GM19467 (cell line): ENCODE data around the gene VCAN.
A peak's percentile ranks its signal among the peaks of the same experiment; 100 is the strongest.
"Not testable (repeated sequence)": the region's sequence is repeated elsewhere in the genome, so short reads cannot be mapped to it uniquely, and the experiment has no call there.

ENCODE experiments used
- ATAC-seq: cut with Tn5 transposase; IDR thresholded peaks from one replicate; pipeline ENCODE4 v1.9.1; 2021; ENCODE audit warnings: mild to moderate bottlenecking, moderate library complexity; ENCODE audit not compliant: unreplicated experiment

The VCAN gene

DNA sequence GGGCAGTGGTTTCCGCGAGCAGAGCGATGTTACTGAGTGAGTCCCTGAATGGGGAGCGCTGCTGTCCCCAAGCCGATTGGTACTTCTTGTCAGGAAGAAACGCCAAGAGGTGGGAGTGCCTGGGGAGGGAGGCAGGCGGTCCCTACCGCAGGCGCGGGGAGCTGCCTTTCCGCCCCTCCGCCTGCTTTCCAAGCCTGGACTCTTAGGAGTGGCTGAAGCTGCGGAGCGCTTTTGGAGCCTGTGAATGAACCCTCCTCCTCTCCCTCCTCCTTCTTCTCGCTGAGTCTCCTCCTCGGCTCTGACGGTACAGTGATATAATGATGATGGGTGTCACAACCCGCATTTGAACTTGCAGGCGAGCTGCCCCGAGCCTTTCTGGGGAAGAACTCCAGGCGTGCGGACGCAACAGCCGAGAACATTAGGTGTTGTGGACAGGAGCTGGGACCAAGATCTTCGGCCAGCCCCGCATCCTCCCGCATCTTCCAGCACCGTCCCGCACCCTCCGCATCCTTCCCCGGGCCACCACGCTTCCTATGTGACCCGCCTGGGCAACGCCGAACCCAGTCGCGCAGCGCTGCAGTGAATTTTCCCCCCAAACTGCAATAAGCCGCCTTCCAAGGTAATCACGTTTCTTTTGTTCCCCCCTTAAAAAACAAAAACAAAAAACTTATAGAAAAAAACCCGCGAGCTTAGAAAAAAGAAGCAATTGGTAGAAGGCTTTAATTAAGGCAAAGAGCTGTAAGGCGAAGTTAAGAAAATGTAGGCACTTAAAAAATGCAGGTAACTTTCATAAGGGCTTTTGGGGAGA lies at the start of gene VCAN:
TSS of gene VCAN (plus strand) at position 340 of the 808 bp plus-strand sequence. CDS start 11,775 bp downstream, outside the sequence.
- ATAC-seq, result no peak

DNA sequence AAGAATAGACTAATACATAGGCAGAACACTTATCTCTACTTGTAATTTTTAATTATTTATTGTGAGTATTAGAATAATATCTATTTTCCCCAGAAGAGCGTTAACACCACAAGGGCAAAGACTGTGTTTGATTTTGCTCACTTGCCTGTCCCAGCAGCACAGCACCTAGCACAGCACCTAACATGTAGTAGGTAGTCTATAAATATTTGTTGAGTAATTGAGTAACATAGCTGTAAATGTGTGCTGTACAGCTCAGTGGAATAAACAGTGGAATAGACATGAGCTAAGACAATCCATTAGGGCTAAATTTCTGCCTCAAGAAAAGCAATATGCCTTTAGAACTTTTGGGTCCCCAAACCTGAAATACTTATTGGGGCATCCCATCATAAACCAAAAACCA lies 49.3 kb upstream of the VCAN start:
- ATAC-seq, result no peak

DNA sequence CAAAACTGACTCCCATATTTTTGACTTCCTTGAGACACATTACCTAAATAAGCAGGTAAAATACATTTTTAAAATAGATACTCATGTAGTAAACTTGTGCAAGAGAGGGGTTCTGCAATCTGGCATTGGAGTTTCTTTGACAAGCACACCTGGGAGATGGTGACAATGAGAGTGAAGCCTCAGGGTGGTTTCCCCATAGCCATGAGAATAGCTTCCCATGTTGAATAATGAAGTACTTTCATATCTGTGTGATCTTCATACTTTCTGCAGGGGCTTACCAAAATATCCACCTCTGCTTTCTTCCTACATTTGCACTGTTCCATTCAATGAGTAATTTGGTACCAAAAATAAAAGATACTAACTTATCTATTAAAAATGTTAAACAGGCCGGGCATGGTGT lies 44.7 kb upstream of the VCAN start:
- ATAC-seq, result no peak

DNA sequence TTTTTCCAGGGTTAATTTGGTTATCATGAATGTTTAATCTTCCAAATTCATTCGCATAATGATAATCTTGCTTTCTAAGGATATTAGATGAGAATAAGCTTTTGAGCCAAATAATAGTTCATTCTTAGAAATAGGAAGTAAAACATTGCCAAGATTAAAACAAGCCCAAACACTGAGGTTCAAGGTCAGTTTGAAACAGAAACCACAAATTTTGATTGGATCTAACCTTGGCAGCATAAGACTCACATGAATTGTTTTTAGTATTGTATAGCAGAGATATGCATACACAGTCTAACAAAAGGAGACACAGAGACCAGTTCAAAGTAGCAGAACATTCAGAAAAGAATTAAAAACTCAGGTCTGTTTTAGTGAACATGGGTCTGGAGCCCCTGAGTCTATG lies 43.4 kb upstream of the VCAN start:
- no peak for ATAC-seq

DNA sequence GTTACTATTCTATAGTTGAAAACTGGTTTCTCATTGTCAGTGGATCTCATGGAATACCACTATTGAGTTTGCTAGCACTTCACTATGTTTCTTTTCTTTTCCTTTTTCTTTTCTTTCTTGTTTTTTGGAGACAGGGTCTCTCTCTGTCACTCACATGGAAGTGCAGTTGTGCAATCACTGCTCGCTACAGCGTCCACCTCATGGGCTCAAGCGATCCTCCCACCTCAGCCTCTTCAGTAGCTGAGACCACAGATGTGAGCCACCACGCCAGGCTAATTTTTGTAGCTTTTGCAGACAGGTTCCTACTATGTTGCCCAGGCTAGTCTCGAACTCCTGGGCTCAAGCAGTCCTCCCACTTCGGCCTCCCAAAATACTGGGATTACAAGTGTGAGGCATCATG lies 42.7 kb upstream of the VCAN start:
- no peak for ATAC-seq

DNA sequence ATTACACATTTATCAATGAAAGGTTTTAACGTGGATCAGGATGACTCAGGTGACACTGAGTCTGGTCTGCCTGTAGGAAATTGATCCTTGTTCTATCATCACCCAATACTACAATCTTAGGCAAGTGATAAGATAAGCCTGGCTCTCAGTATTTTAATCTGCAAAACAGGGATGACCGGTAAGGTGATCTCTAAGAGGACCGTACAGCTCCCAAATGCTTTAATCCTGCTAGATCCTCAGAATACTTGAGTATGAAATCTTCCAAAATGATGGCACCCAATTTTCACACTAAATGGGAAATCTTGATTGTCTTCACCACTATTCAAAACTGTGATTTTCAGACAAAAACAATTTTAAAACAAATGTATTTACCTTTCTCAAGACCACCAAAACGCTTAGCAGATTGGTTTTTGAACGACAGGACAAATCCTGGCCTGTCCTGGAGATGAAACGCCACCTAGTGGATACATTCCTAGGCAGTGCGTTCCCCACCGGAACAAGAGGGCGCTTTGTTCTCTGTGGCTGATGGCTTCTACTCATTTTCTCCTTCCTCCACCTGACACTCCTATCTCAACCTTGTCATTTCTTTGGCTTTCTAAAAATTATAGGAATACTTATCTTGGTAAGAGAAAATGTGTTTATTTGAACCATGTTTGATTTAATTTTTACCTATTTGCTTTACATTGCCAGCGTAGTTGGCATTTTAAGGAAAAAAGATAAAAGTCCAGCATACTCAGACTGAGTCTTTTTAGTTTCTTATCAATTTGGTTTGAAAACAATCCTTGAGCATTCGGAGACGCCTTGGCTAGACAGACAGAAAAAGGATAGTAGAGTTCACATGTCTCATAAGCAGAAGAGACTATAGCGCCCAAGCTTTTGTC lies 41.2 kb upstream of the VCAN start:
- peak; percentile 68 for ATAC-seq

DNA sequence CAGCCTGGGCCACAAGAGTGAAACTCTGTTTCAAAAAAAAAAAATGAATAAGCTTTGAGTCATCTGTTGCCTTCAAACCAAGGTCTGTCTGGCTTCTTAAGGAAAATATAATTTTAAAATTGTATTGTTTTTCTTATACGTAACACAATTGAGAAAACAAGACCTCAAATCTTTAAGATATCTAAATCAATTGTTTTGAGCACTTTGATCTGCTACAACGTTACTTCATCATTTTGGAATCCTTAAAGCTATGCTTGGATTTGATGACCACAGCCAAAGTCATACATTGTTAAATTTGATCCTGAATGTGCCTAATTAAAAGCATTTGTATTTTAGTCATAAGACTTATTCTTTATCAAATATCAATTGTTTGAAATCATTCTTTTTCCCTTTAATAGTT lies 37.7 kb upstream of the VCAN start:
- ATAC-seq, result no peak

DNA sequence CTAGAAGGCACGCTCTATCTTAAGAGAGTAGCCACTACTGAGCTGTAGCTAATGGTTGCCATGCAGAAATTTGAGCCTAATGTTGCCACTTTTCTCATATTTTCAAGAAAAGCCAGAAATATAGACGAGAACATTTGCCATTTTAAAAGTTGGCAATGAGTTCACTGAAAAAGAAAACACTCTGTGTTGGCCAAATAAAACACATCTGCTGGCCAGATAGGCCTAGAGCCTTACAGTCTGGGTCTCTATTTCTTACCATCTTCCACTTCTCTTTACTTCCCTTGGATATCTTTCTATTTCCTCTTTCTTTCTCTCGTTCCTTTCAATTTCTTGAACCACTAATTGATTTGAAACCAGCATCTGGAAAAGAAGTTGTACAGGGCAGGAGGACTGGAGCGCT lies 36.6 kb upstream of the VCAN start:
- ATAC-seq, result no peak

DNA sequence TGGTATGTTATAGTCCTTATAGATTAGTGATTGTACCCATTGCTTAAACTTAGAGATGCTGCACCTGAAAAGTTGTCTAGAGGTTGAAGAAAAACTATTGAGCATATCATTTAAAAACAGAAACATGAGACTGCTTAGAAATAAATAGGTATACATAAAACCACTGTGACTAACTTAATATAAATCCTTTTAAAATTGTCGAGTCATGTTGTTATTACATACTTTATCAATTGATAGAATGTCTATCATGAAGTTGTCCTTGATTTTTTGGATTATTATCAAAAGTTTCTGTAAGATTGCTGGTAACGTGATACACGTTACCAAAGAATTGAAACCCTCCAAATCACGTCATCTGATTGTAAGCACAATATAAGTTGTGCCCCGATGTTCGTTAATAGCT lies 35.3 kb upstream of the VCAN start:
- ATAC-seq, result no peak

DNA sequence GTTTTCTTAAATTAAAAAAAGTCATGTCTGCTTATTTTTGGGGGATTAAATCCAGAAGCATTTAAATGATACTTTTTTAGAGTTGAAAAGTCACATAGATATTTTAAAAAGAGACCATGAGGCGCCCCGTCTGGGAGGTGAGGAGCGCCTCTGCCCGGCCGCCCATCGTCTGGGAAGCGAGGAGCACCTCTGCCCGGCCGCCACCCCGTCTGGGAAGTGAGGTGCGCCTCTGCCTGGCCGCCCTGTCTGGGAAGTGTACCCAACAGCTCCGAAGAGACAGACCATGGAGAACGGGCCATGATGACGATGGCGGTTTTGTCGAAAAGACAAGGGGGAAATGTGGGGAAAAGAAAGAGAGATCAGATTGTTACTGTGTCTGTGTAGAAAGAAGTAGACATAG lies 33.8 kb upstream of the VCAN start:
- ATAC-seq, result not testable (repeated sequence)

DNA sequence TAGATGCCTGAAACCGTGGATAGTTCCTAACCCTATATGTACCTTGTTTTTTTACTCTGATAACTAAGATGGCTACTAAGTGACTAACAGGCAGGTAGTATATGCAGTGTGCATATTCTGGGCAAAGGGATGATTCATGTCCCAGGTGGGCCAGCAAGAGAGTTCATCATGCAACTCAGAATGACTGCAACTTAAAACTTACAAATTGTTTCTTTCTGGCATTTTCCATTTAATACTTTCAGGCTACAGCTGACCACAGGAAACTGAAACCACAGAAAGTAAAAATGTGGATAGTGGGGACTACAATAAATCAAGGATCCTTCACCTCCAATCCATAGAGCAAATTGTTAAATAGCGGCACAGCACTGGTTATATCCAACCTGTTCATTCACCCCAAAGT lies 30.7 kb upstream of the VCAN start:
- ATAC-seq, result no peak

DNA sequence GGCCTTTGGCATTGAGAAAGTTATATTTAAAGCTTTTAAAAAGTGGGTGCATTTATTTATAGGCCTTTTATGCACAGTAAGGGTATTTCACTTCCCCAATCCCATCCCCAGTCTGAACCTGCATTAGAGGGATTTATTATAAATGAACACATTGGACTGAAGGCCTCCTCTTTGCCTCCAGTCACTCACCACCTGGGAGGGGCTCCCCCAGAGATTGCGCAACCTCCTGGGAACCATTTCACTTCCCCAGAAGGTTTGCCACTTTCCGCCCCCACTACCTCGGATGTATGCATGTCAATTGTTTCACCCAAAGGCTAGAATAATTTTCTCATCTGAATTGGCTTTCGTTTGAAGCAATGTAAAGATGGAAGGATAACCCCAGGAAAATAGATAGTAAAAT lies 29.8 kb upstream of the VCAN start:
- ATAC-seq, result no peak

DNA sequence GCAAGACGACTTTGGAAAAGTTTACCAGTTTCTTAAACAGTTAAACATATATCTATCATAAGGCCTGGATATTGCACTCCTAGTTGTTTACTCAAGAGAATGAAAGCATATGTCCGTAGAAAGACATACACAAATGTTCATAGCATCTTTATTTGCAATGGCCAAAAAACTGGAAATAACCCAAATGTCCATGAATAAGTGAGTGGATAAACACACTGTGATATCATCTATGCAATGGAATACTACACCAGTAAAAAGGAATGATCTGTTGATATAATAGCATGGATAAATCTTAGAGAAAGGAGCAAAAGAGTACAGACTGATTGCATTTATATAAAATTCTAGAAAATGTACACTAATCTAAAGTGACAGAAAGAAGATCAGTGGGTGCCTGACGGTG lies 28.0 kb upstream of the VCAN start:
- ATAC-seq, result no peak

DNA sequence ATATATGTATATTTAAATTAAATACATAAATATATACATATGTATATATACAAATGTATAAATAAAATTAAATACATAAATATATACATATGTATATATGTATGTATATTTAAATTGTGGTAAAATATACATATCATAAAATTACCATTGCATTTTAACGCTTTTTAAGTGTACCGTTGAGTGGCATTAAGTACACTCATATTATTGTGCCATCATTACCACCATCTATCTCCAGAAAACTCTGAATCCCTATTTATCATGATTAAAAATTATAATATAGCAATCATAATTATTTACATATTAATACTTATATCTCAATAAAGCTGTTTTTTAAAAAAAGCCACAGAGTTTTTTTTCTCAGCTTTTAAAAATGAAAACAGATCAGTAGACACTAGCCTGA lies 27.1 kb upstream of the VCAN start:
- ATAC-seq, result no peak

DNA sequence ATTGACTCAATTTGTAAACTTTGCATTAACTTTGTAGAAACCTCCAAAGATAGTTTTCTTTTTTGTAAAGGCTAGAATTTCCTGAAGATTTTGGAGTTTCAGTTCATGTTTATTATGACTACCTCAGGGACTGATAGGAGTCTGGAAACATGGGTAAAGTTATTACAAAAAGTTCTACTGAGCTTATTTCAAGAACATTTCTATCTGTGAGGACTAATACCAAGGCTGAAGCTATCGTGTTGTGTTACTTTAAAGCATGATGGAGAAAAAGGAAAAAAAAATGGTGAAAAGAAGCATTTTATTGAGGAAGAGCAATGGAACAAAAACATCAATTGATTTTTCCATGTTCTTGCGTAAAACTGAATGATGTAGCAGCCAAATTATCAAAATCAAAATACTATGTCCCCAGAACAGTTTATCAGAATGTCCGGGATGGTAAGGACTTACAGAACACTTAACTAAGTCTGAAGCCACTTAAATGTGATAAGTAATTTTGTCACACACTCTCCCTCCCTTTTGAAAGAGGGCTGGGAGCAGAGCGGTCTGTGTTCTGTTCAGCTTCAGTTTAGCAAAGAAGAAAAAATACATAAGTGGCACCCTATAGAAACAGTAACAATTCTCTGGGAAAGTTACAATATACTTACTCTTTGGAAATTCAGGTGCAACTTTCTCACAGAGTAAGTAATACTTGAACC lies 25.1 kb upstream of the VCAN start:
- no peak for ATAC-seq

DNA sequence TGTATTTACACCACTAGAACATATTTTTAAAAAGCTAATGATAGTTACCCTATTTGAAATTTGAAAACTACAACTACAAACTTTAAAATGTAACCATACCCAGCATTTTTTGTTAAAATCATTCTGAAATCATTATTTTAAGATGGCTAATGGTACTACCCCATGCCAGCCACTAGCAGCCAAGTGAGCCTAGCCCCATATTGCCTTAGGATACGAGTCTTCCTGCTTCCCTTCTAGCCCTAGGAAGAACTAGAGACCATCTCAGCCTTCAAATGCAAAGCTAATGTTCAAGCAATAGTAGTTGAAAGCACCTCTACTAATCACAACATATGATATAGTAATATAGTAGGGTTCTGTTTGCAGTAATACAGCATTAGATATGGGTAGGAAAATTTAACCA lies 24.0 kb upstream of the VCAN start:
- no peak for ATAC-seq

DNA sequence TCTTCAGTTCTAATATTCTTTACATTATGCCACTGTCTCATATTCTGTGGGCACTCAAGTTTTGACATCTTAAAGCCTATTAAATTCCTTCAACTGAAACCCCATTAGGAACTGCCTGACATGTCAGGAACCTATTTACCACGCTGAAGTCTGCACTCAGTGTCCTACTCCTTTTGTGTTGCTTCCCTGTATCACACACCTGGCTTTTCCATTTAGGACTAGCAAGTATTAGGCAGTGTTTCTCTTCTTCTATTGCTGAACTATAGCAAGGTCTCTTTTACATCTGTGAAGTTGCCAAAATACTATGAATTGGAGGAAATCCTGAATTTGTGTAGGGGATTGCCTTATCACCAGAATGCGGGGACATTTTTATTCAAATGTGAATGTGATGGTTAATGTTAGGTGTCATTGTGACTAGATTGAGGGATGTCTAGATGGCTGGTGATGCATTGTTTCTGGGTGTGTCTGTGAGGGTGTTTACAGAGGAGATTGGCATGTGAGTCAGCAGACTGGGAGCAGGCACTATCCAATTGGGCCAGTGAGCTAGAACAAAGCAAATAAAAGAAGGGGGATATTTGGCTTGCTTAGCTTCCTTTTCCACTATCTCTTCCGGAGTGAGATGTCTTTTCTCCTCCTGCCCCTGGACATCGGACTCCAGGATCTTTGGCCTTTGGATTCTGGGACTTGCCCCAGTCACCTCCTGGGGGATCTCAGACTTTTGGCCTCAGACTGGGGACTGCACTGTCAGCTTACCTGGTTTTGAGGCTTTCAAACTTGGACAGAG lies 21.2 kb upstream of the VCAN start:
- ATAC-seq, result no peak

DNA sequence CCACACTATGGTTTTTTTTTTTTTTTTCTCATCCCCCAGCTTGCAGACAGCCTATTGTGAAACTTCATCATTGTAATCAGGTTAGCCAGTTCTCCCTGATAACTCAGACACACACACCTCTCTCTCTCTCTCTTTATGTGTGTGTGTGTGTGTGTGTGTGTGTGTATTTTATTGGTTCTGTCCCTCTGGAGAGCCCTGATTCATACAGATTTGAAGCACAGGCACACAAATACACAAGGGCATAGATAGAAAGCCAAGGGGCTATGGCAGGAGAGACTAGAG lies 20.6 kb upstream of the VCAN start:
- ATAC-seq, result no peak

DNA sequence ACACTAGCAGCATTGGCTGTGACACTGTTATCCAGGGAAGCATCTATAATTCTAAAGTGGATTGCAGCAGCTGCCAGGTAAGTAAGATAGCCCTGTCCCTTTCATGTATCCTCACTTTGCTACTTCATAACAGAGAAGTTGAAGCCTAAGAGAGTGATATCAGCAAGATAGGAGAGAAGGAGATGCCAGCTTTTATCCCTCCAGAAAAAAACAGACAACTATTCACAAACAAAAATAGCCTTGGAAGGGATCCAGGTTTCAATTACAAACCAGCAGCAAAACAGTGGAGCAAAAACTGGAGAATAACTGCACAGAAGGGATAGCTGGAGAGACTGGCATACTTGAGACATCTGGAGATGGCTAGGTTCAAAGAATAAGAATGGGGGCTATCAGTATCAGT lies 19.6 kb upstream of the VCAN start:
- no peak for ATAC-seq

DNA sequence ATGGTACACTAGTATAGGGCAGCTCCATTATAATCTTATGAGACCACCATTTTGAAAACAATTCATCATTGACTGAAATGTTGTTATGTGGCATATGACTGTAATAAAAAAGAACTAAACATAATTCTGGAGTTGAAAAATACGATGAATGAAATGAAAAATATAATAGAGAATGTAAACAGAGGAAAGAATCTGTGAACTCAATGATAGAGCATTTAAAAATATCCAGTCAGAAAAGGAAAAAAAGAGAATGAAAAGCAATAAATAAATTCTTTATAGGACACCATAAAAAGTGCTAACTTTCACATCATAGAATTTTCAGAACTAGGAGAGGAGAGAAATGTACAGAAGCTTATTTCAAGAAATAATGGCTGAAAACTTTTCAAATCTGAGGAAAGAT lies 17.6 kb upstream of the VCAN start:
- ATAC-seq, result no peak

DNA sequence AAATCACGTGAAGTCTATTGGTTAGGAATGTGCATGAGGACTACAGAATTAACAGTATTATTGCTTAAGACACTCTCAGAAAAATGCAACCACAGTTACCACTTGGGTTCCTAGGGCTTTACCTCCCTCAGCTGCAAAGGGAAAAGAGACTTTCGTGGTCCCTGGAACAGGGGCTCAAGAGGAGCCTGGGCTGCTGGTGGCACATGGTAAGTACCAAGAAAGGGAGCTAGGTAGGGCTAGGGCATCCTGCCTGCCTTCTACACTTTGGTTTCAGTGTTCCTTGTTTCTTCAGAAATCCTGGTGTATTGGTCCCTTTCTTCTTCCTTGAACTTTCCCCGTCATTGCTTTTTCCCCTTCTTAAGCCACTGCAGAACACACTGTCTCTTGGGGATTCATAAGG lies 7.3 kb upstream of the VCAN start:
- no peak for ATAC-seq
